Activated CD4-positive, alpha-beta T cell treated with anti-CD3 and anti-CD28 coated beads, Interleukin-2, amount 10 ng/mL, durations not matched to agents 7 days and 5 days (primary cell): ENCODE measurements around the gene KLHL22. TPM values are rescaled to one million over a fixed set of nuclear protein-coding genes. Genes with fewer than 3 reads are reported as not detected.
A peak's percentile ranks its signal among the peaks of the same experiment; 100 is the strongest.

Experiments
- CTCF ChIA-PET: fragments of 350-600 bp; sonication (Branson Sonifier 250); formaldehyde crosslinking; loops from one replicate; lab custom pipeline; 2021; ENCODE audit warnings: antibody characterized with exemption; lab: Charles Lee
- POLR2A ChIA-PET: fragments of 350-600 bp; sonication (Branson Sonifier 250); formaldehyde crosslinking; loops from one replicate; lab custom pipeline; 2021; ENCODE audit warnings: antibody characterized with exemption; lab: Charles Lee
- DNase-seq: peaks from one replicate; pipeline ENCODE4 v3.0.0-alpha.2; 2020
- H3K27ac Mint-ChIP-seq: one replicate; pipeline ENCODE4 v1.8.0; 2021; ENCODE audit warnings: mild to moderate bottlenecking, moderate library complexity, mixed read lengths
- H3K27me3 Mint-ChIP-seq: one replicate; pipeline ENCODE4 v1.8.0; 2021; ENCODE audit warnings: mixed read lengths
- H3K36me3 Mint-ChIP-seq: one replicate; pipeline ENCODE4 v1.8.0; 2021; ENCODE audit warnings: low read depth, mixed read lengths
- H3K4me1 Mint-ChIP-seq: one replicate; pipeline ENCODE4 v1.8.0; 2021; ENCODE audit warnings: mixed read lengths
- H3K4me3 Mint-ChIP-seq: one replicate; pipeline ENCODE4 v1.8.0; 2021; ENCODE audit warnings: mild to moderate bottlenecking, moderate library complexity, mixed read lengths
- H3K9me3 Mint-ChIP-seq: one replicate; pipeline ENCODE4 v1.8.0; 2021; ENCODE audit warnings: mixed read lengths
- total RNA-seq, 2 experiments: library from RNA; stranded (reverse); gene quantifications; one replicate each; pipeline ENCODE4 v1.2.3, GENCODE V29; 2021

The KLHL22 gene
- total RNA-seq, 2 experiments from 2014 or later = 38.7 to 40.1 TPM

DNA sequence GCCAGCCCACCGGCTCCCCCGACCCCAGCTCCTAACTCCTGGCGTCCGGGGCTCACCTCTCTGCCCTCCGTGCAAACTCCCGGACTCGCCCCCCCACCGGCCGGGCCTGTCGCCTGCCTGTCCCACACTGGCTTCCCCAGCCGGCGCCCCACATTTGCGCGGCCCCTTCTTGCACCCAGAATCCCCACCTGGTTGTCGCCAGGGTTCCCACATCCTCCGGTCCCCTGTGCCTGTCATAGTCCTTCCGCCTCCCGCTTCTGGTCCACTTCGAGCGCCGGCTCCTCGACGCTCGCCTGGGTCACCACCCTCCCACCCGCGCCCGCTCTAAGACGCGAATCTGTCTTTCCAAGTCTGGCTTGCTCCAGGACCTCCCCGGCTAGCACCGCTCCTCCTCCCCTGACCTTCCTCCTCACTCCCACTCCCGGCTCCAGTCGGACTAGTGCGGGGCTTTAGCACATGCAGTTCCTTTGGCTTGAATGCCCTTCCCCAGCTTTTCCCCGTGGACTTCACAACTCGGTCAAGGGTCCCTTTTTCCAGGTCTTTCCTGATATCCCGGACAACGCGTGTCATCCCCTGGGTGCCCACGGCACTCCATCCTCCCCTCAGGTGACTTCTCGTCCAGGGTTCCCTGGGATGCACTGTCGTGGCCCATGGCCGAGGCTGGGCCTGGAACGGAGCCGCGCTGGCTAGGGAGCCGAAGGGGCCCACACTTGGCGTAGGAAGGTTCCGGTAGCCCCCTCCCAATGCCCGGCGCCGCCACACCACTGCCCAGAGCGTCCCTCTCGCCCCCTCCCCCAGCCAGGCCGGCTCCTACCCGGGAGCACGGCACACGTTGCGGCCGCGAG lies 58.6 kb downstream of the KLHL22 start:
- Mint-ChIP-seq H3K36me3 (no peaks in the 10 kb centered on the region), H3K4me3 (peak overlapping the region; percentile 43), H3K9me3 (no peaks in the 10 kb centered on the region), H3K4me1 (peaks cover 12% of the 10 kb centered on the region), H3K27ac (no peak overlapping the region), H3K27me3 (peaks cover 59% of the 10 kb centered on the region)
- ChIA-PET CTCF (interaction anchor here (1.2 kb wide), 1 partner anchor 19 kb away, joined by 6 read pairs; no protein-coding TSS in a partner anchor), POLR2A (no interaction called here)
- DNase-seq = no peak

DNA sequence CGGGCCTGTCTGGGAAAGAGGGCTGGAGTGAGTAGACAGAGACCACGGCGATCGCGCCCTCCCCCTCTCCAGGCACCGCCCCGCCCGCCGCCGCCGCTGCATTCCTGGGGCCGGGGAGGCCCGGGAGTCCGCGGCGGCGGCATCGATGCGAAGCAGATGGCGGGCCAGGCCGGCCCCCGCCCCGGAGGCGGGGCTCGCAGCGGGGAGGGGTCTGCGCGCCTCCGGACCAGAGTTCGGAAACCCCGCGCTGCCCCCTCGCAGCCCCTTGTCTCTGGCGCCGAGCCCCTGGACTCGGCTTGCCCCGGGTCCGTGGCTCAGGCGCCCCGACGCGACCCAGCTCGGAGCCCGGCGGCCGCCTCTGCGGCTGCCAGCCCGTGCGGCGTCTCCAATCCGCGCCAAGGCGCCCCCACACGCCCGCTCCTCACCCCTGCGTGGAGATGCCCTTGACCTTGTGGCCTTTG lies 59.3 kb downstream of the KLHL22 start:
- POLR2A ChIA-PET = no interaction called here
- no peak for DNase-seq
- Mint-ChIP-seq H3K4me3 (peak overlapping the region; percentile 43), H3K4me1 (peaks cover 13% of the 10 kb centered on the region), H3K9me3 (no peaks in the 10 kb centered on the region), H3K36me3 (no peaks in the 10 kb centered on the region), H3K27ac (no peak overlapping the region), H3K27me3 (peaks cover 65% of the 10 kb centered on the region)
- CTCF ChIA-PET = interaction anchor here (1.2 kb wide), 1 partner anchor 20 kb away, joined by 6 read pairs; no protein-coding TSS in a partner anchor

- DNase-seq = no peak
- Mint-ChIP-seq H3K36me3 (no peaks in the 10 kb centered on the region), H3K27ac (no peak overlapping the region), H3K9me3 (no peaks in the 10 kb centered on the region), H3K27me3 (peaks cover 68% of the 10 kb centered on the region), H3K4me1 (peaks cover 15% of the 10 kb centered on the region), H3K4me3 (no peak overlapping the region)
- ChIA-PET CTCF (interaction anchor here (0.8 to 1.2 kb wide), 3 partner anchors 8 to 21 kb away, joined by 3 to 6 read pairs (median 3); no protein-coding TSS in a partner anchor), POLR2A (no interaction called here)
Observed at GRCh38 chr22:20435436-20436306, 59.9 kb downstream of the KLHL22 start.

DNA sequence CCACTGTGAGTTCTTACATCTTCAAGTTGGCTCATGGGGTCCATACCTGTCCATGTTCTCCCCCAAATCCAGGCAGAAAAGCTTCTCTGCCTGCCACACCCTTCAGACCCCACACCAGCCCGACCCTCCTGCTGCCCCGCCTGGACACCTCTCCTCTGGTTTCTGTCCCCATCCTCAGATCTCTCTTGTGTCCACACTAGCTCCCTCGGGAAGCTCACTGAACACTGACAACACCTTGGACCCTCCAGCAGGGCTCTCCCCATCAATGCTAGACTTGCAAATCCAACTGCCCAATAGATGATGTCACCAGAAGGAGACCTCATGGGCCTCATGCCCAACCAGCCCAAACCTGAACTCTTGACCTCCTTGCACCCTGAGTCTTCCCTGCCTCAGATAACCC lies 60.8 kb downstream of the KLHL22 start:
- peaks cover 73% of the 10 kb centered on the region for H3K27me3 Mint-ChIP-seq
- no peak for DNase-seq
- no peaks in the 10 kb centered on the region for H3K9me3 Mint-ChIP-seq
- POLR2A ChIA-PET = no interaction called here
- no peaks in the 10 kb centered on the region for H3K36me3 Mint-ChIP-seq
- H3K27ac Mint-ChIP-seq = no peak overlapping the region
- H3K4me3 Mint-ChIP-seq = no peak overlapping the region
- CTCF ChIA-PET = interaction anchor here (1.0 to 2.3 kb wide), 2 partner anchors 16 to 21 kb away, joined by 3 to 7 read pairs; no protein-coding TSS in a partner anchor
- peaks cover 19% of the 10 kb centered on the region for H3K4me1 Mint-ChIP-seq

- Mint-ChIP-seq H3K27ac (no peak overlapping the region), H3K4me1 (peaks cover 19% of the 10 kb centered on the region), H3K9me3 (no peaks in the 10 kb centered on the region), H3K27me3 (peaks cover 72% of the 10 kb centered on the region), H3K4me3 (no peak overlapping the region), H3K36me3 (no peaks in the 10 kb centered on the region)
- CTCF ChIA-PET = interaction anchor here (2.3 kb wide), 1 partner anchor 16 kb away, joined by 7 read pairs; no protein-coding TSS in a partner anchor
- POLR2A ChIA-PET = no interaction called here
- DNase-seq = no peak
Observed at GRCh38 chr22:20434264-20434751, 61.3 kb downstream of the KLHL22 start.

- ChIA-PET POLR2A (no interaction called here), CTCF (interaction anchor here (2.3 kb wide), 1 partner anchor 15 kb away, joined by 7 read pairs; no protein-coding TSS in a partner anchor)
- Mint-ChIP-seq H3K4me3 (no peak overlapping the region), H3K27ac (no peak overlapping the region), H3K4me1 (peaks cover 23% of the 10 kb centered on the region), H3K36me3 (no peaks in the 10 kb centered on the region), H3K27me3 (peaks cover 74% of the 10 kb centered on the region), H3K9me3 (no peaks in the 10 kb centered on the region)
- no peak for DNase-seq
Observed at GRCh38 chr22:20433686-20434241, 61.8 kb downstream of the KLHL22 start.

DNA sequence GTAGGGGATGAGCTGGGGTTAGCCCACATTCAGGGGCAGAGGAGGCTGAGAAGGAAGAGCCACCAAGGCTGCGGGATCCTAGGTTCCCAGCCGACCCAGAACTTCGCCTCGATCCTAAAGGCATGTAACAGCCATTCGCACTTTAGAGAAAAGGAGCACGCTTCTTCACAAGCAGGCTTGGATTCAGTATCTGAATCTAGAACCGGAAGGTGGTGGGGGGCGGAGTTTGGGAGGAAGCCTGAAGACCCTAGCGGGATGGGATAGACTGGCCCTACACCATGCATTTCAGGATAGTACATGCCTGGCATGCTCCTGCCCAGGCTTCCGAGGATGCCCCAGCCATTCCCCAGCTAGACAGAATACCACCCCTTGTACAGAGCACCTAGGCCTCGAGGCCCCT lies 62.4 kb downstream of the KLHL22 start:
- no peak overlapping the region for H3K4me3 Mint-ChIP-seq
- no peak for DNase-seq
- ChIA-PET CTCF (interaction anchor here (2.3 kb wide), 1 partner anchor 15 kb away, joined by 7 read pairs; no protein-coding TSS in a partner anchor), POLR2A (no interaction called here)
- peaks cover 72% of the 10 kb centered on the region for H3K27me3 Mint-ChIP-seq
- peaks cover 22% of the 10 kb centered on the region for H3K4me1 Mint-ChIP-seq
- no peak overlapping the region for H3K27ac Mint-ChIP-seq
- no peaks in the 10 kb centered on the region for H3K9me3 Mint-ChIP-seq
- no peaks in the 10 kb centered on the region for H3K36me3 Mint-ChIP-seq

- Mint-ChIP-seq H3K36me3 (peaks cover 1% of the 10 kb centered on the region), H3K9me3 (no peaks in the 10 kb centered on the region), H3K4me3 (peak overlapping the region; percentile 13), H3K27ac (no peak overlapping the region), H3K27me3 (peaks cover 74% of the 10 kb centered on the region), H3K4me1 (peaks cover 22% of the 10 kb centered on the region)
- ChIA-PET POLR2A (no interaction called here), CTCF (interaction anchor here (0.6 kb wide), 1 partner anchor 12 kb away, joined by 3 read pairs; no protein-coding TSS in a partner anchor)
- no peak for DNase-seq
Observed at GRCh38 chr22:20432244-20432686, 63.3 kb downstream of the KLHL22 start.

- Mint-ChIP-seq H3K27ac (no peak overlapping the region), H3K36me3 (peaks cover 4% of the 10 kb centered on the region), H3K27me3 (peaks cover 74% of the 10 kb centered on the region), H3K4me1 (peaks cover 16% of the 10 kb centered on the region), H3K4me3 (peak overlapping the region; percentile 36), H3K9me3 (no peaks in the 10 kb centered on the region)
- POLR2A ChIA-PET = no interaction called here
- DNase-seq = no peak
- CTCF ChIA-PET = interaction anchor here (0.5 kb wide), 1 partner anchor 43 kb away, joined by 3 read pairs; no protein-coding TSS in a partner anchor
Observed at GRCh38 chr22:20431511-20432192, 63.9 kb downstream of the KLHL22 start.

GRCh38 chr22:20430720-20431510 lies 64.7 kb downstream of the KLHL22 start:
- H3K27me3 Mint-ChIP-seq = peaks cover 75% of the 10 kb centered on the region
- H3K4me1 Mint-ChIP-seq = peaks cover 16% of the 10 kb centered on the region
- peak; percentile 66 for DNase-seq
- H3K4me3 Mint-ChIP-seq = peak overlapping the region; percentile 43
- H3K9me3 Mint-ChIP-seq = no peaks in the 10 kb centered on the region
- H3K27ac Mint-ChIP-seq = no peak overlapping the region
- ChIA-PET POLR2A (no interaction called here), CTCF (interaction anchor here (0.5 kb wide), 1 partner anchor 44 kb away, joined by 3 read pairs; no protein-coding TSS in a partner anchor)
- peaks cover 4% of the 10 kb centered on the region for H3K36me3 Mint-ChIP-seq
